Peyer's patch (tissue), 4 donors: ENCODE measurements around the gene TMED6.
"Not testable (repeated sequence)": the region's sequence is repeated elsewhere in the genome, so short reads cannot be mapped to it uniquely, and the experiment has no call there.

Experiments used
- POLR2A ChIP-seq, 2 donors: fragments of 450-650 bp; IDR thresholded peaks; one replicate each; pipeline ENCODE4 v1.5.1; 2017; ENCODE audit warnings: antibody characterized with exemption in 2 of 2, mild to moderate bottlenecking in 2 of 2, moderate library complexity in 2 of 2
- TF ChIP-seq, protein P1 (sequence below), 6 experiments: fragments of 450-650 bp in 4 of 6; fragments of 200-600 bp in 2 of 6; sonication (generic) in 1 of 6; IDR thresholded peaks; one replicate each; pipeline ENCODE4 v1.5.1; 2017 to 2019; ENCODE audit warnings: antibody characterized with exemption in 6 of 6, mild to moderate bottlenecking in 3 of 6, moderate library complexity in 1 of 6

DNA sequence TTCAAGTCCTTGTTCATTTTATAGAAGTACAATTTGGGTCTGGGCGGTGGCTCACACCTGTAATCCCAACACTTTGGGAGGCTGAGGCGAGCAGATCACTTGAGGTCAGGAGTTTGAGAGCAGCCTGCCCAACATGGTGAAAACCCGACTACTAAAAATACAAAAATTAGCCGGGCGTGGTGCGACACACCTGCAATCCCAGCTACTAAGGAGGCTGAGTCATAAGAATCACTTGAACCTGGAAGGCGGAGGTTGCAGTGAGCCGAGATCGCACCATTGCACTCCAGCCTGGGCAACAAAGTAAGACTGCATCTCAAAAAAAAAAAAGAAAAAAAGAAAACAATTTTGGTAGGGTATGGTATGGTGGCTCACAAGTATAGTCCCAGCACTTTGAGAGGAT is 8.5 kb upstream of the TMED6 start:
- TF ChIP-seq, protein P1, sequence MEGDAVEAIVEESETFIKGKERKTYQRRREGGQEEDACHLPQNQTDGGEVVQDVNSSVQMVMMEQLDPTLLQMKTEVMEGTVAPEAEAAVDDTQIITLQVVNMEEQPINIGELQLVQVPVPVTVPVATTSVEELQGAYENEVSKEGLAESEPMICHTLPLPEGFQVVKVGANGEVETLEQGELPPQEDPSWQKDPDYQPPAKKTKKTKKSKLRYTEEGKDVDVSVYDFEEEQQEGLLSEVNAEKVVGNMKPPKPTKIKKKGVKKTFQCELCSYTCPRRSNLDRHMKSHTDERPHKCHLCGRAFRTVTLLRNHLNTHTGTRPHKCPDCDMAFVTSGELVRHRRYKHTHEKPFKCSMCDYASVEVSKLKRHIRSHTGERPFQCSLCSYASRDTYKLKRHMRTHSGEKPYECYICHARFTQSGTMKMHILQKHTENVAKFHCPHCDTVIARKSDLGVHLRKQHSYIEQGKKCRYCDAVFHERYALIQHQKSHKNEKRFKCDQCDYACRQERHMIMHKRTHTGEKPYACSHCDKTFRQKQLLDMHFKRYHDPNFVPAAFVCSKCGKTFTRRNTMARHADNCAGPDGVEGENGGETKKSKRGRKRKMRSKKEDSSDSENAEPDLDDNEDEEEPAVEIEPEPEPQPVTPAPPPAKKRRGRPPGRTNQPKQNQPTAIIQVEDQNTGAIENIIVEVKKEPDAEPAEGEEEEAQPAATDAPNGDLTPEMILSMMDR (IDR thresholded peaks at IDR 0.05) = not testable (repeated sequence)
- TF ChIP-seq POLR2A (IDR thresholded peaks at IDR 0.05) = not testable (repeated sequence)
